SK-N-SH (cell line): ENCODE results near the gene RFNG. TPM values are rescaled to one million over a fixed set of nuclear protein-coding genes. Genes with fewer than 3 reads are reported as not detected.
A peak's percentile ranks its signal among the peaks of the same experiment; 100 is the strongest.

Experiments used
- CTCF ChIA-PET: fragments of 300-600, 350-600 bp; formaldehyde crosslinking; extraction: SDS; loops from one replicate; lab custom pipeline; 2021; lab: Yijun Ruan, JAX
- POLR2A ChIA-PET: fragments of 350-600 bp; sonication (Branson Sonifier 250); formaldehyde crosslinking; extraction: SDS; loops from one replicate; lab custom pipeline; 2020; ENCODE audit warnings: antibody characterized with exemption, inconsistent platforms; lab: Yijun Ruan, JAX
- DNase-seq: peaks from one replicate; pipeline ENCODE4 v3.0.0; 2012
- H2AFZ ChIP-seq: fragments of 200-600 bp; sonication (generic); 2 replicates; pipeline ENCODE4 v1.8.1; 2016; ENCODE audit warnings: antibody characterized with exemption, mild to moderate bottlenecking, low read depth
- H3F3A ChIP-seq: fragments of 200-600 bp; sonication (generic); replicated peaks from 2 replicates; pipeline ENCODE3; 2016; ENCODE audit warnings: antibody characterized with exemption, mild to moderate bottlenecking; ENCODE audit not compliant: insufficient read depth
- H3K27ac ChIP-seq, 2 experiments: fragments of 200-500 bp in 1 of 2; fragments of 200-600 bp in 1 of 2; sonication (Bioruptor generic) in 1 of 2; sonication (generic), shearing (Covaris generic) in 1 of 2; 2 replicates each; pipeline versions ENCODE4 v1.5.1 to v1.6.1; 2014 to 2016; ENCODE audit warnings: low read depth in 2 of 2, inconsistent platforms in 1 of 2, low read length in 1 of 2, mild to moderate bottlenecking in 1 of 2, mixed read lengths in 1 of 2
- H3K27me3 ChIP-seq: fragments of 200-600 bp; sonication (generic), shearing (Covaris generic); 2 replicates; pipeline ENCODE4 v1.6.1; 2016; ENCODE audit warnings: mixed run types; ENCODE audit not compliant: insufficient read depth
- H3K36me3 ChIP-seq, 2 experiments: fragments of 200-500 bp in 1 of 2; fragments of 200-600 bp in 1 of 2; sonication (Bioruptor generic) in 1 of 2; sonication (generic) in 1 of 2; replicated peaks in 1 of 2; 2 replicates each; pipeline versions ENCODE3 to v1.5.1; 2014 to 2016; ENCODE audit warnings: low read length in 1 of 2, mild to moderate bottlenecking in 1 of 2; ENCODE audit not compliant: insufficient read depth in 2 of 2, control insufficient read depth in 1 of 2
- H3K4me1 ChIP-seq, 2 experiments: fragments of 200-500 bp in 1 of 2; fragments of 200-600 bp in 1 of 2; sonication (Bioruptor generic) in 1 of 2; sonication (generic), shearing (Covaris generic) in 1 of 2; 2 replicates each; pipeline versions ENCODE4 v1.5.1 to v1.6.1; 2014 to 2016; ENCODE audit warnings: low read depth in 1 of 2, low read length in 1 of 2, mixed run types in 1 of 2; ENCODE audit not compliant: insufficient read depth in 2 of 2, control insufficient read depth in 1 of 2
- H3K4me2 ChIP-seq: fragments of 200-600 bp; sonication (generic), shearing (Covaris generic); 2 replicates; pipeline ENCODE4 v1.6.1; 2017; ENCODE audit warnings: mixed run types
- H3K4me3 ChIP-seq, 2 experiments: fragments of 200-500 bp in 1 of 2; fragments of 200-600 bp in 1 of 2; sonication (Bioruptor generic) in 1 of 2; sonication (generic), shearing (Covaris generic) in 1 of 2; 2 replicates each; pipeline versions ENCODE4 v1.5.1 to v1.8.1; 2014 to 2016; ENCODE audit warnings: low read depth in 2 of 2, inconsistent platforms in 1 of 2, low read length in 1 of 2, mild to moderate bottlenecking in 1 of 2, mixed read lengths in 1 of 2, moderate library complexity in 1 of 2
- H3K79me2 ChIP-seq: fragments of 200-600 bp; sonication (generic); 2 replicates; pipeline ENCODE4 v1.8.1; 2017; ENCODE audit warnings: mild to moderate bottlenecking; ENCODE audit not compliant: insufficient read depth
- H3K9ac ChIP-seq: fragments of 200-600 bp; sonication (generic); 2 replicates; pipeline ENCODE4 v1.6.1; 2017; ENCODE audit warnings: mixed run types
- H3K9me2 ChIP-seq: fragments of 200-600 bp; sonication (generic); 2 replicates; pipeline ENCODE4 v1.6.1; 2017; ENCODE audit warnings: mixed run types
- H3K9me3 ChIP-seq: fragments of 200-600 bp; sonication (generic); 2 replicates; pipeline ENCODE4 v1.6.1; 2017; ENCODE audit warnings: mixed run types, mild to moderate bottlenecking, moderate library complexity
- H4K20me1 ChIP-seq: fragments of 200-600 bp; sonication (generic); 2 replicates; pipeline ENCODE4 v1.6.1; 2017; ENCODE audit warnings: mild to moderate bottlenecking, mixed run types; ENCODE audit not compliant: insufficient read depth
- CHD2 ChIP-seq: fragments of 150-350 bp; IDR thresholded peaks from 2 replicates; pipeline ENCODE4 v1.6.1; 2018; ENCODE audit warnings: low read length; ENCODE audit not compliant: partially characterized antibody
- EP300 ChIP-seq, 2 experiments: IDR thresholded peaks; 2 replicates each; pipeline versions ENCODE4 v1.4.0 to v1.6.1; 2012; ENCODE audit warnings: borderline replicate concordance in 1 of 2, low read depth in 1 of 2, low read length in 1 of 2
- FOXJ3 ChIP-seq: sonication (generic); formaldehyde crosslinking; IDR thresholded peaks from 2 replicates; pipeline ENCODE4 v1.5.1; 2020; ENCODE audit warnings: mild to moderate bottlenecking, missing genetic modification reagents
- FOXM1 ChIP-seq: IDR thresholded peaks from 2 replicates; pipeline ENCODE4 v1.4.0; 2012; ENCODE audit warnings: low read depth, mild to moderate bottlenecking
- GABPA ChIP-seq: IDR thresholded peaks from 2 replicates; pipeline ENCODE4 v1.4.0; 2012; ENCODE audit warnings: low read depth, mild to moderate bottlenecking
- MXI1 ChIP-seq: IDR thresholded peaks from 2 replicates; pipeline ENCODE4 v1.6.1; 2012; ENCODE audit warnings: mild to moderate bottlenecking, low read depth, low read length, improper control_type of control experiment
- NFIC ChIP-seq: IDR thresholded peaks from 2 replicates; pipeline ENCODE4 v1.4.0; 2012; ENCODE audit warnings: borderline replicate concordance
- POLR2AphosphoS5 ChIP-seq: IDR thresholded peaks from 2 replicates; pipeline ENCODE4 v1.6.1; 2012; ENCODE audit warnings: low read depth, low read length
- RAD21 ChIP-seq: IDR thresholded peaks from 2 replicates; pipeline ENCODE4 v1.6.1; 2012; ENCODE audit warnings: mild to moderate bottlenecking, low read length
- RCOR1 ChIP-seq: fragments of 150-350 bp; IDR thresholded peaks from 2 replicates; pipeline ENCODE4 v1.6.1; 2017; ENCODE audit warnings: antibody characterized with exemption, low read length
- RFX5 ChIP-seq: IDR thresholded peaks from 2 replicates; pipeline ENCODE4 v1.6.1; 2012; ENCODE audit warnings: mild to moderate bottlenecking, improper control_type of control experiment, low read length
- SIN3A ChIP-seq: IDR thresholded peaks from 2 replicates; pipeline ENCODE4 v1.6.1; 2012; ENCODE audit warnings: low read depth, mild to moderate bottlenecking, low read length, moderate library complexity, borderline replicate concordance
- SMC3 ChIP-seq: IDR thresholded peaks from 2 replicates; pipeline ENCODE4 v1.6.1; 2012; ENCODE audit warnings: low read depth, low read length, improper control_type of control experiment
- TAF1 ChIP-seq: IDR thresholded peaks from 2 replicates; pipeline ENCODE4 v1.6.1; 2012; ENCODE audit warnings: low read depth, mild to moderate bottlenecking, low read length, moderate library complexity, borderline replicate concordance
- TCF12 ChIP-seq: IDR thresholded peaks from 2 replicates; pipeline ENCODE4 v1.4.0; 2012
- TEAD4 ChIP-seq: IDR thresholded peaks from 2 replicates; pipeline ENCODE4 v1.4.0; 2012; ENCODE audit warnings: mild to moderate bottlenecking, borderline replicate concordance; ENCODE audit not compliant: insufficient read depth
- YY1 ChIP-seq: IDR thresholded peaks from 2 replicates; pipeline ENCODE4 v1.4.0; 2012; ENCODE audit warnings: low read depth, mild to moderate bottlenecking
- WGBS: methylation state at CpG from one replicate; pipeline ENCODE4 v1.1.6; 2017; ENCODE audit warnings: low lambda C conversion rate; 5-methylcytosine and 5-hydroxymethylcytosine counted together
- polyA plus RNA-seq, 3 experiments: library from polyadenylated mRNA; depleted of rRNA; stranded (reverse); fragments of >200 nt; gene quantifications; 2 replicates each; pipeline ENCODE4 v1.2.3, GENCODE V29; 2012
- TF ChIP-seq, protein P1 (sequence below): IDR thresholded peaks from 2 replicates; pipeline ENCODE4 v1.4.0; 2012; ENCODE audit warnings: low read depth, borderline replicate concordance
- TF ChIP-seq, protein P2 (sequence below): fragments of 200-600 bp; sonication (generic); IDR thresholded peaks from 2 replicates; pipeline ENCODE4 v1.6.1; 2017; ENCODE audit warnings: antibody characterized with exemption, mild to moderate bottlenecking, moderate library complexity
- TF ChIP-seq, protein P3 (sequence below): fragments of 150-350 bp; IDR thresholded peaks from 2 replicates; pipeline ENCODE4 v1.6.1; 2016; ENCODE audit warnings: mild to moderate bottlenecking, low read depth, low read length

The RFNG gene
- polyA plus RNA-seq, 1 of the 3 experiments (the other 2 are of a cell fraction): 68.6 TPM

DNA sequence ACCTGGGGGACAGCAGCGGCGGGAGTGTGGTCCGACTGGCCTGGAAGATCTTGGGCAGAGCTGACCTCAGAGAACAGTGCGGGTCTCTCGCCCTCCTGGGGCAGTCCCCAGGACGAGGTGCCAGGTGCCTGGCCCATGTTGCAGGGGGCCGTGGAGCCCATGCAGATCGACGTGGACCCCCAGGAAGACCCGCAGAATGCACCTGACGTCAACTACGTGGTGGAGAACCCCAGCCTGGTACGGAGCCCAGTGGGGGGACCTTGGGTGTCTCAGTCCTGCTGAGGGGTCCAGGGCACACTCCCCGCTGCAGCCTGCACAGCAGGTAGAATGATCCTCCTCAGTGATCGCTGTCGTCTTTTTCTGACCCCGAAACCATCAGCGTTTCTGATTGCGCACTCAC, 1.5 kb upstream of the RFNG start (continued):
- TF ChIP-seq MXI1 (no peak), YY1 (no peak), POLR2AphosphoS5 (no peak), FOXJ3 (CRISPR knock-in tag) (no peak), FOXM1 (no peak)
- TF ChIP-seq, protein P1, sequence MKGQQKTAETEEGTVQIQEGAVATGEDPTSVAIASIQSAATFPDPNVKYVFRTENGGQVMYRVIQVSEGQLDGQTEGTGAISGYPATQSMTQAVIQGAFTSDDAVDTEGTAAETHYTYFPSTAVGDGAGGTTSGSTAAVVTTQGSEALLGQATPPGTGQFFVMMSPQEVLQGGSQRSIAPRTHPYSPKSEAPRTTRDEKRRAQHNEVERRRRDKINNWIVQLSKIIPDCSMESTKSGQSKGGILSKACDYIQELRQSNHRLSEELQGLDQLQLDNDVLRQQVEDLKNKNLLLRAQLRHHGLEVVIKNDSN: no peak
- TF ChIP-seq, all 33 proteins: peak for 0

DNA sequence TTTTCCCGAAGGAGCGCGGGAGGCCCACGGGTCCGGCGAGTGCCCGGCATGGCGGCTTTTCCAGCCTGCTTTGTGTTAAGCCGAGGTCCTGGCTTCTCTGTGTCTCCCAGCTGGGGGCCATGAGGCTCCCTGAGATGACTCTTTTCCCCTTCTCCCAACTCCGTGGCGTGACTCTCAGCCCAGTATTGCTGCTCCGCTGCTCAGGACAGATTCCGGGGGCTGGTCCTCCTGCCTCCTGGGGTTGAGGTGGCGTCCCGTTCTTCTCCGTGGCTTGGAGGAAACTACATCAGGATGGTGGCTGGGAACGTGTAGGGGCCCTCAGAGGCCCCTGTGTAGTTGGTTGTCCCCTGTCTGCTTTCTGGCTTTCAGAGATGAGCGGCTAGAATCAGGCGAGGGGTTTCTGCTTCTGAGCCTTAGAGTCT, 1.0 kb upstream of the RFNG start:
- ChIA-PET CTCF (interaction anchor here (0.9 to 5.1 kb wide), 8 partner anchors 11 to 183 kb away, joined by 3 to 45 read pairs (median 4); partner anchors contain the start of genes DCXR and FASN), POLR2A (interaction anchor here (0.6 to 0.8 kb wide), 2 partner anchors 13 to 15 kb away, joined by 3 read pairs; partner anchors contain the start of genes DCXR and DUS1L)
- Histone ChIP-seq H3K27me3 (no peaks in the 10 kb centered on the region), H3K4me1 (peaks cover 0 to 25% of the 10 kb centered on the region in 2 experiments; a peak in 2 of 4 replicates), H3K36me3 (peaks cover 32 to 70% of the 10 kb centered on the region in 2 experiments), H3K27ac (no peak overlapping the region), H3K9me2 (no peaks in the 10 kb centered on the region), H3K4me2 (peak overlapping the region; percentile 100), H3K79me2 (peaks cover 49% of the 10 kb centered on the region), H3K9ac (peak overlapping the region; percentile 95), H3K4me3 (peak overlapping the region; percentile 99 to 100), H2AFZ (no peak overlapping the region), H3F3A (peaks cover 9% of the 10 kb centered on the region), H4K20me1 (peaks cover 14% of the 10 kb centered on the region; the same call in 1 of the 2 replicates), H3K9me3 (no peaks in the 10 kb centered on the region)
- TF ChIP-seq TCF12 (no peak), TAF1 (no peak), NFIC (no peak), RFX5 (no peak), GABPA (no peak), RAD21 (no peak), SIN3A (no peak), RCOR1 (no peak), MXI1 (no peak), EP300 (IDR thresholded peaks at IDR 0.05; ENCODE audit: borderline replicate concordance in 1 of 2, low read depth in 1 of 2, low read length in 1 of 2) (no peak), CHD2 (no peak), SMC3 (no peak), TEAD4 (no peak)
- TF ChIP-seq, protein P2, sequence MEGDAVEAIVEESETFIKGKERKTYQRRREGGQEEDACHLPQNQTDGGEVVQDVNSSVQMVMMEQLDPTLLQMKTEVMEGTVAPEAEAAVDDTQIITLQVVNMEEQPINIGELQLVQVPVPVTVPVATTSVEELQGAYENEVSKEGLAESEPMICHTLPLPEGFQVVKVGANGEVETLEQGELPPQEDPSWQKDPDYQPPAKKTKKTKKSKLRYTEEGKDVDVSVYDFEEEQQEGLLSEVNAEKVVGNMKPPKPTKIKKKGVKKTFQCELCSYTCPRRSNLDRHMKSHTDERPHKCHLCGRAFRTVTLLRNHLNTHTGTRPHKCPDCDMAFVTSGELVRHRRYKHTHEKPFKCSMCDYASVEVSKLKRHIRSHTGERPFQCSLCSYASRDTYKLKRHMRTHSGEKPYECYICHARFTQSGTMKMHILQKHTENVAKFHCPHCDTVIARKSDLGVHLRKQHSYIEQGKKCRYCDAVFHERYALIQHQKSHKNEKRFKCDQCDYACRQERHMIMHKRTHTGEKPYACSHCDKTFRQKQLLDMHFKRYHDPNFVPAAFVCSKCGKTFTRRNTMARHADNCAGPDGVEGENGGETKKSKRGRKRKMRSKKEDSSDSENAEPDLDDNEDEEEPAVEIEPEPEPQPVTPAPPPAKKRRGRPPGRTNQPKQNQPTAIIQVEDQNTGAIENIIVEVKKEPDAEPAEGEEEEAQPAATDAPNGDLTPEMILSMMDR: no peak
- TF ChIP-seq, protein P3, sequence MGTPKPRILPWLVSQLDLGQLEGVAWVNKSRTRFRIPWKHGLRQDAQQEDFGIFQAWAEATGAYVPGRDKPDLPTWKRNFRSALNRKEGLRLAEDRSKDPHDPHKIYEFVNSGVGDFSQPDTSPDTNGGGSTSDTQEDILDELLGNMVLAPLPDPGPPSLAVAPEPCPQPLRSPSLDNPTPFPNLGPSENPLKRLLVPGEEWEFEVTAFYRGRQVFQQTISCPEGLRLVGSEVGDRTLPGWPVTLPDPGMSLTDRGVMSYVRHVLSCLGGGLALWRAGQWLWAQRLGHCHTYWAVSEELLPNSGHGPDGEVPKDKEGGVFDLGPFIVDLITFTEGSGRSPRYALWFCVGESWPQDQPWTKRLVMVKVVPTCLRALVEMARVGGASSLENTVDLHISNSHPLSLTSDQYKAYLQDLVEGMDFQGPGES: no peak
- DNase-seq: no peak
- 10% methylated on average over 14 of the region's 19 CpGs for WGBS
